Measurements from ENCODE around the gene GSK3A.

Gene GSK3A

GRCh38 chr19:42242512-42243409 is at the start of gene GSK3A:
Gene GSK3A, minus strand, starts transcription at chr19:42242602. Its CDS starts 137 bp downstream, at chr19:42242465.
- peak; percentile 89 to 94 for DNase-seq (ENCODE audit: low read depth in 2 of 2)

- DNase-seq (ENCODE audit: low read depth in 2 of 2): no peak
Observed at GRCh38 chr19:42291435-42291810, 49.0 kb upstream of the GSK3A start.

- DNase-seq (ENCODE audit: low read depth in 2 of 2): no peak
Observed at GRCh38 chr19:42290523-42291434, 48.4 kb upstream of the GSK3A start.

DNA sequence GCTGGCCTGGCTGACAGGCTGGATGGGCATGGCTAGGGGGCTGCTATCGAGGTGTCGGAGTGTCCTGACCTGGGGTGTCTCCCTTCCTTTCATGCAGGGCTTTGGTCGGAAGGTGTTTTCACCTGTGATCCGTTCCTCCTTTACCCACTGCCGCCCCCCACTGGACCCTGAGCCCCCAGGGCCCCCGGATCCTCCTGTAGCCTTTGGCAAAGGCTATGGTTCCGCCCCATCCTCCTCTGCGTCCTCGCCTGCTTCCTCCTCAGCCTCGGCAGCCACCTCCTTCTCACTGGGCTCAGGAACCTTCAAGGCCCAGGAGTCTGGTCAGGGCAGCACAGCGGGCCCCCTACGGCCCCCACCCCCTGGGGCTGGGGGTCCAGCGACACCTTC is 47.7 kb upstream of the GSK3A start:
- no peak for DNase-seq (ENCODE audit: low read depth in 2 of 2)

DNA sequence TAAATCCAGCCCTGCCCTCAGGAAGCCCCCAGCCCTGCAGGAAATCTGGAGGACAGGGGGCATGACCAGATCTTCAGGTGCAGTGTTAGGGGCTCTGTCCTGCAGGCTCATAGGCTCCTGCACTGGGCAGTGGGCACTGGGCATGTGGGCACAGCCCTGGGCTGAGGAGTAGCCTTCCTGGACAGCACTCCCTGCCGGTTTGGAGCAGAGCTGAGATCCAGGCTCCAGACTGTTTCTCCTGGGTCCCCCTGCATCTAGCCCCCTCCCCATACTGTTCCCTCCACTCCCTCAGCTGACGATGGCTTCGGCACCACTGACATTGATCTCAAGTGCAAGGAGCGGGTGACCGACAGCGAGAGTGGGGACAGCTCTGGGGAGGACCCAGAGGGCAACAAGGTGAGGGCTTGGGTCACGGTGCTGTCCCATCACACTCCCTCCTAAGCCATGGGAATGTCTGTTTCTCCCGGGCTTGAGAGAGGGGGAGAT is 47.2 kb upstream of the GSK3A start:
- DNase-seq (ENCODE audit: low read depth in 2 of 2): no peak

DNA sequence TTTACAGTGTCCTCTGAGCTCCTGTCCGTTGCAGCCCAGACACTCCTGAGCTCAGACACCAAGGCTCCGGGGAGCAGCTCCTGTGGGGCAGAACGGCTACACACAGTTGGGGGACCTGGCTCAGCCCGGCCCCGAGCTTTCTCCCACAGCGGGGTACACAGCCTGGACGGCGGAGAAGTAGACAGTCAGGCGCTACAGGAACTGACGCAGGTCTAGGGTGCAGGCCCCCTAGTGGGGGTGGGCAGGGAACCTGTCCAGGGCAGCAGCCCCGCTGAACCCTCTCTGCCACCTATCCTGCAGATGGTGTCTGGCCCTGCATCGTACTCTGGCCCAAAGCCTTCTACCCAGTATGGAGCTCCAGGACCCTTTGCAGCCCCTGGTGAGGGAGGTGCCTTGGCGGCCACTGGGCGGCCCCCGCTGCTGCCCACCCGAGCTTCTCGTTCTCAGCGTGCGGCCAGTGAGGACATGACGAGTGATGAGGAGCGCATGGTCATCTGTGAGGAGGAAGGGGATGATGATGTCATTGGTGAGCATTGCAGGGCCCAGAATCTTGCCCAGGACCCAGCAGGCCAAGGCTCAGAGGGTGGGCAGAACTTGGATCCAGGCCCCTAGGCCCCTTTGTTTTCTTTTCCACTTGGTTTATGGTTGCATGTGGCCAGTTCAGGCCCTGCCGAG is 46.6 kb upstream of the GSK3A start:
- no peak for DNase-seq (ENCODE audit: low read depth in 2 of 2)

- no peak for DNase-seq (ENCODE audit: low read depth in 2 of 2)
Observed at GRCh38 chr19:42288387-42288786, 46.0 kb upstream of the GSK3A start.

DNA sequence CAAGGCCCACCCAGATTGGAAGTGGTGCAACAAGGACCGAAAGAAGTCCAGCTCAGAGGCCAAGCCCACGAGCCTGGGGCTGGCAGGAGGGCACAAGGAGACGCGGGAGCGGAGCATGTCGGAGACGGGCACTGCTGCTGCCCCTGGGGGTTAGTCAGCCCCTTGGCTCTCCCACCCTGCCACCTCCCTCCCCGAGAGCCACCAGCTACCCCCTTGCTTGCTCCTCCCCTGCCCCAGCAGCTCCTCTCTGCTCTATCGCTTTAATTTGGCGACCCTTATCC is 45.4 kb upstream of the GSK3A start:
- no peak for DNase-seq (ENCODE audit: low read depth in 2 of 2)

- DNase-seq (ENCODE audit: low read depth in 2 of 2): no peak
Observed at GRCh38 chr19:42287017-42287826, 44.8 kb upstream of the GSK3A start.

- DNase-seq (ENCODE audit: low read depth in 2 of 2): no peak
Observed at GRCh38 chr19:42286349-42287016, 44.1 kb upstream of the GSK3A start.

- no peak for DNase-seq (ENCODE audit: low read depth in 2 of 2)
Observed at GRCh38 chr19:42285988-42286348, 43.6 kb upstream of the GSK3A start.

DNA sequence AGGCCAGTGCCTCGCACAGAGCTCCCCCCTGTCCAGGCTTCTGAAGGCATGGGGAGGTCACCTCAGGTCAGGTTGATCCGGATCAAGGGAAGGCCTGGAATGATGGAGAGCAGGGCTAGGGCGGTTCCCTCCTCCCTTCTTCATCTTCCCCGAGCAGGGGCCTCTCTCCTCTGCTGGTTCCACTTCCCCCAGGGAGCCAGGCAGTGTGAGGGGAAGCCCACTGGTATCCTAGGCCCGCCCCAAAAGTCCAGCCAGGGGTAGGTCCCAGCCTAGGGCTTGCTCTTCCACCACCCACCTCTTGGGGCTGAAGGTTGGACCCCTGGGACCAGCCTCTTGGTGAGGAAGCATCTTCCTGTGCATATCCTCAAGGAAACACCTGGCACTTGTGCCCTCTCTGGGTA is 43.1 kb upstream of the GSK3A start:
- DNase-seq (ENCODE audit: low read depth in 2 of 2): no peak

- no peak for DNase-seq (ENCODE audit: low read depth in 2 of 2)
Observed at GRCh38 chr19:42284591-42285341, 42.4 kb upstream of the GSK3A start.

DNA sequence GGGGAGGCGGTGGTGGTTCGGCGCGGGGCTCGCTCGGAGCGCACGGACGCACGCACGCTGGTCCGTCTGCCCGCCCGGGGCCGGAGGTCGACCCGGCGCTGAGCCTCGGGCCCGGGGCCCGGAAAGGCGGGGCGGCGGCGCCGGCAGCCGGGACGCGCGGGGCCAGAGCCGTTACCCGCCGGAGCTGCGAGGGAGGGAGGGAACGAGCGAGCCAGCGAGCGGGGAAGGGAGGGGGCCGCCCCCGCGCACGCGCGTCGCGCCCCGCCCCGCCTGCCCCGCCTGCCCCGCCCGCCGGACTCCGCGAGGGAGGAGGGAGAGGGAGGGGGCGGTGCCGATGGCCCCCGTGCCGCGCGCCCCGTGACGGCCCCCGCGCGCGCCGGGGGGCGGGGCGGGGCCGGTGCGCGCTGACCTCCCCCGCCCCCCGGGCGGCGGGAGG is 41.7 kb upstream of the GSK3A start:
- peak; percentile 68 to 72 for DNase-seq (ENCODE audit: low read depth in 2 of 2)

DNA sequence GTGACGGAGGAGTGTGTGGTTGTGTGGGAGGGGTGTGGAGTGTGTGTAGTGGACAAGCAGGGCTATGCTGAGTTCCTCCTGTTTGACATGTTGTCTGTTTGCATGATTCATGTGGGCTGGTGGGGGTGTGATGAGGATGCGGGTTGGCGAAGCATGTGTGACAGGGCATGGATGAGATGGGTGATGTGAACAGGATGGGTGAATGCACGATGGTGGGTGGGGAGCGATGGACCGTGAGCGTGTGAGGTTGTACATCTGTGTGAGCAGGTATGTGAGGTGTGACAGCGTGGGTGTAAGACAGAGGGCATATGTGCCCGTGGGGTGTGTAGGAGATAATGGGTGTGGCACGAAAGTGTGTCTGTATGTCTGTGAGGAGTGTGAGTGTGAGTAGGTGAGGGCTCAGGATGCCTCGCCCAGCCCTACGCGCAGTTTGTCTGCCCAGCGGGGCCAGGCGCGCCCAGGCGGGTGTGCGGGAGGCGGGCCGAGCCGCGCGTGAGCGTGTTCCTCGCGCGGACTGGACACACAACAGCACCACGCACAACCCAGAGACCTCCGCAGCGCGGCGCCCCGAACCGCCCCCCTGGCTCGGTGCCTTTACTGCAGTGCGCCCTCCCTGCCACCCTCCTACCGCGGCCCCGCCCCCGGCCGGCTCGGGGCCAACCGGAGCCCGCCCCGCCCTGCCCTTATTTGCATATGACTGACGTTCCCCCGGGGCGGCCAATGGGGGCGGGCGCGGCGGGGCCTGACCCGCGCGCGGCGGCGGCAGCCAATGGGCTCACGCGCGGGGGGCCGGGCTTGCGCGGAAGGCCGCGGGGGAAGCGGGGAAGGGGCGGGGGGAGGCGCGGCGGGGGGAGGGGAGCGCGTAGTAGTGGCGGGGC is 41.0 kb upstream of the GSK3A start:
- DNase-seq (ENCODE audit: low read depth in 2 of 2): peak; percentile 93 to 95

GRCh38 chr19:42282819-42283187 is 40.4 kb upstream of the GSK3A start:
- DNase-seq (ENCODE audit: low read depth in 2 of 2): no peak

GRCh38 chr19:42281827-42282762 is 39.7 kb upstream of the GSK3A start:
- no peak for DNase-seq (ENCODE audit: low read depth in 2 of 2)

All from stimulated activated CD4-positive, alpha-beta T cell treated with anti-CD3 and anti-CD28 coated beads, Interleukin-4, amount 100 ng/mL, for 48 hours (primary cell).